Neural crest cell (in vitro differentiated cells): ENCODE results near the gene CDK5RAP2. TPM values are rescaled to one million over a fixed set of nuclear protein-coding genes. Genes with fewer than 3 reads are reported as not detected.
"Not testable (repeated sequence)": the region's sequence is repeated elsewhere in the genome, so short reads cannot be mapped to it uniquely, and the experiment has no call there.

Experiments
- DNase-seq: peaks from one replicate; pipeline ENCODE4 v3.0.0; 2021; ENCODE audit warnings: low read depth, mixed read lengths, low spot score
- H3K27ac Mint-ChIP-seq: one replicate; pipeline ENCODE4 v1.8.0; 2021; ENCODE audit warnings: mild to moderate bottlenecking, mixed read lengths; ENCODE audit not compliant: unreplicated experiment
- H3K27me3 Mint-ChIP-seq: 2 replicates; pipeline ENCODE4 v1.8.0; 2021; ENCODE audit warnings: low read depth, mild to moderate bottlenecking, mixed read lengths
- H3K36me3 Mint-ChIP-seq: 2 replicates; pipeline ENCODE4 v1.8.0; 2021; ENCODE audit warnings: low read depth, mild to moderate bottlenecking, mixed read lengths
- H3K4me1 Mint-ChIP-seq: 2 replicates; pipeline ENCODE4 v1.8.0; 2021; ENCODE audit warnings: mixed read lengths
- H3K4me3 Mint-ChIP-seq: one replicate; pipeline ENCODE4 v1.8.0; 2021; ENCODE audit warnings: mild to moderate bottlenecking, mixed read lengths
- H3K9me3 Mint-ChIP-seq: 2 replicates; pipeline ENCODE4 v1.8.0; 2021; ENCODE audit warnings: mixed read lengths
- total RNA-seq: library from RNA; stranded (reverse); gene quantifications from 2 replicates; pipeline ENCODE4 v1.2.1, GENCODE V29; 2021
- TF ChIP-seq, protein P1 (sequence below): fragments of 200-600 bp; sonication (generic); conservative IDR thresholded peaks from 2 replicates; pipeline ENCODE4 v1.5.0; 2021; ENCODE audit warnings: antibody characterized with exemption, mild to moderate bottlenecking

Gene CDK5RAP2
- total RNA-seq, 1 donor from 2014 or later: 116 TPM

DNA sequence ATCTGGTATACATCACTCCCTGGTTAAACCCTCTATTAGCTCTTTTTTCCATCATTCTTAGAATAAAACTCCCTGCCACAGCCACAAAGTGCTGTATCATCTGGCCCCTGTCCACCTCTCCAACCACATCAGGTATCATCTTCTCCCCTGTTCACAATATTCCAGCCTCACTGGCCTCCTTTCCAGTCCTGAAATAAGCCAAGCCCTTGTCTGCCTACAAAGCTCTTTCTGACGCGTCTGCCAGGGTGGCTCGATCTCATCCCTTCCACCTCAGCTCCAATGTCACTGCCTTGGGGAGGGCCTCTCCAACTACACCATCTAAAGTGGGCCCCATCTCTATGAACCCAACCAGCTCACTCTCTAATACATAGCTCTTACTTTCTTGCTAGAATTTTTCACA, 21.5 kb downstream of the CDK5RAP2 start:
- no peaks in the 10 kb centered on the region for H3K9me3 Mint-ChIP-seq
- H3K4me3 Mint-ChIP-seq: no peak overlapping the region
- no peaks in the 10 kb centered on the region for H3K27me3 Mint-ChIP-seq
- peaks cover 13% of the 10 kb centered on the region for H3K36me3 Mint-ChIP-seq
- TF ChIP-seq, protein P1, sequence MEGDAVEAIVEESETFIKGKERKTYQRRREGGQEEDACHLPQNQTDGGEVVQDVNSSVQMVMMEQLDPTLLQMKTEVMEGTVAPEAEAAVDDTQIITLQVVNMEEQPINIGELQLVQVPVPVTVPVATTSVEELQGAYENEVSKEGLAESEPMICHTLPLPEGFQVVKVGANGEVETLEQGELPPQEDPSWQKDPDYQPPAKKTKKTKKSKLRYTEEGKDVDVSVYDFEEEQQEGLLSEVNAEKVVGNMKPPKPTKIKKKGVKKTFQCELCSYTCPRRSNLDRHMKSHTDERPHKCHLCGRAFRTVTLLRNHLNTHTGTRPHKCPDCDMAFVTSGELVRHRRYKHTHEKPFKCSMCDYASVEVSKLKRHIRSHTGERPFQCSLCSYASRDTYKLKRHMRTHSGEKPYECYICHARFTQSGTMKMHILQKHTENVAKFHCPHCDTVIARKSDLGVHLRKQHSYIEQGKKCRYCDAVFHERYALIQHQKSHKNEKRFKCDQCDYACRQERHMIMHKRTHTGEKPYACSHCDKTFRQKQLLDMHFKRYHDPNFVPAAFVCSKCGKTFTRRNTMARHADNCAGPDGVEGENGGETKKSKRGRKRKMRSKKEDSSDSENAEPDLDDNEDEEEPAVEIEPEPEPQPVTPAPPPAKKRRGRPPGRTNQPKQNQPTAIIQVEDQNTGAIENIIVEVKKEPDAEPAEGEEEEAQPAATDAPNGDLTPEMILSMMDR: no peak
- H3K27ac Mint-ChIP-seq: no peak overlapping the region
- DNase-seq: no peak
- peaks cover 6% of the 10 kb centered on the region for H3K4me1 Mint-ChIP-seq

DNA sequence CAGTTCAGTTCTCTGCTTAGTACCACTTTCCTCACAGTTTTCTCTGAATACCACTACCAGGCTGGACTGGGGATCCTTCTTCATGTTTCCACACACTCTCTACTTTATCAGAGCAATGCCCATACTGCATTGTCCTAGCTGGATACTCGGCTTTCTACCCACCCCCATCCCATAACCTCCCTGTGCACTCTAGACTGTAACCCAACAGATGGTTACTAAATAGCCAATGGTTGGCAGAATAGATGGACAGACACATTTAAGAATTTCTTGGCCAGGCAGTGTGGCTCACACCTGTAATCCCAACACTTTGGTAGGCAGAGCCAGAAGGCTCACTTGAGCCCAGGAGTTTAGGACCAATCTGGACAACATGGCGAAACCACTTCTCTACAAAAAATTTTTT, 22.8 kb downstream of the CDK5RAP2 start:
- H3K9me3 Mint-ChIP-seq: no peaks in the 10 kb centered on the region
- H3K4me1 Mint-ChIP-seq: peaks cover 6% of the 10 kb centered on the region
- peaks cover 11% of the 10 kb centered on the region for H3K36me3 Mint-ChIP-seq
- no peaks in the 10 kb centered on the region for H3K27me3 Mint-ChIP-seq
- H3K4me3 Mint-ChIP-seq: no peak overlapping the region
- TF ChIP-seq, protein P1: no peak
- no peak for DNase-seq
- H3K27ac Mint-ChIP-seq: peak overlapping the region; percentile 45

DNA sequence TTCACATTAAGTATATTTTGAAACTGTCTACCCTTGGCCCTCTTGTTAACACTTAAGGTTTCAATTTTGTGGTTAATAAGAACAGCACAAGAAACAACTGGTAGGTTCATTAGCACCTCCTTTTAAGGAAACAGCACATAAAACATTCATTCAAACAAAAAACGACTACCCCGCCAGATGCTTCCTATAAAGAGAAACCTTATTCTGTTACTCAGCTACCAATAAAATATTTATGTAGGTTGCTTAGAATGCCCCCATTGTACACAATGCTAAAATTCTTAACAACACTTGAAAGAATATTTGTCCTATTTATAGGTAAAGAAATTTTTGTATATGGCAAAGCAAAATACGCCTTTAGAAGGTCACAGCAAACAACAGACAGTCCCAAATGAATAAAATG, 23.2 kb downstream of the CDK5RAP2 start:
- TF ChIP-seq, protein P1: no peak
- Mint-ChIP-seq H3K4me3 (no peak overlapping the region), H3K4me1 (peaks cover 6% of the 10 kb centered on the region), H3K27ac (no peak overlapping the region), H3K9me3 (no peaks in the 10 kb centered on the region), H3K27me3 (no peaks in the 10 kb centered on the region), H3K36me3 (peaks cover 11% of the 10 kb centered on the region)
- DNase-seq: no peak

DNA sequence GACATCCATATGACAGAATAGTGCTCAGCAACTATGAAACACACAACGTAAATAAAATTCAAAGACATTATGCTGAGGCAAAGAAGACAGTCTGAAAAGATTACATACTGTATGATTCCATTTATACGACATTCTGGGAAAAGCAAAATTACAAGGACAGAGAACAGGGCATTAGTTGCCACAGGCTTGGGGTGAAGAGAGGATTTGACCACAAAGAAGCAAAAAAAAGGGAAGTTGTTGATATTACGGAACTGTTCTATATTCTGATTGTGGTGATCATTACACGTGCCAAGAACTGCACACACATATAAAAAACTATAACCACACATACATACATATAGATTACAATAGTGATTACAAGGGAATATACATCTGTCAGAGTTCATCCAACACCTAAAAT, 24.1 kb downstream of the CDK5RAP2 start:
- TF ChIP-seq, protein P1: no peak
- H3K27me3 Mint-ChIP-seq: no peaks in the 10 kb centered on the region
- no peak overlapping the region for H3K4me3 Mint-ChIP-seq
- H3K27ac Mint-ChIP-seq: no peak overlapping the region
- H3K4me1 Mint-ChIP-seq: peaks cover 6% of the 10 kb centered on the region
- no peak for DNase-seq
- H3K9me3 Mint-ChIP-seq: no peaks in the 10 kb centered on the region
- H3K36me3 Mint-ChIP-seq: peaks cover 15% of the 10 kb centered on the region

DNA sequence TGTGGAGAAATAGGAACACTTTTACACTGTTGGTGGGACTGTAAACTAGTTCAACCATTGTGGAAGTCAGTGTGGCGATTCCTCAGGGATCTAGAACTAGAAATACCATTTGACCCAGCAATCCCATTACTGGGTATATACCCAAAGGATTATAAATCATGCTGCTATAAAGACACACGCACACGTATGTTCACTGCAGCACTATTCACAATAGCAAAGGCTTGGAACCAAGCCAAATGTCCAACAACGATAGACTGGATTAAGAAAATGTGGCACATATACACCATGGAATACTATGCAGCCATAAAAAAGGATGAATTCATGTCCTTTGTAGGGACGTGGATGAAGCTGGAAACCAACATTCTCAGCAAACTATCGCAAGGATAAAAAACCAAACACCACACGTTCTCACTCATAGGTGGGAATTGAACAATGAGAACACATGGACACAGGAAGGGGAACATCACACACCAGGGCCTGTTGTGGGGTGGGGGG, 27.7 kb downstream of the CDK5RAP2 start:
- DNase-seq, H3K4me1 Mint-ChIP-seq, H3K27me3 Mint-ChIP-seq, H3K27ac Mint-ChIP-seq, H3K4me3 Mint-ChIP-seq, H3K9me3 Mint-ChIP-seq: not testable (repeated sequence)
- H3K36me3 Mint-ChIP-seq: peaks cover 16% of the 10 kb centered on the region

DNA sequence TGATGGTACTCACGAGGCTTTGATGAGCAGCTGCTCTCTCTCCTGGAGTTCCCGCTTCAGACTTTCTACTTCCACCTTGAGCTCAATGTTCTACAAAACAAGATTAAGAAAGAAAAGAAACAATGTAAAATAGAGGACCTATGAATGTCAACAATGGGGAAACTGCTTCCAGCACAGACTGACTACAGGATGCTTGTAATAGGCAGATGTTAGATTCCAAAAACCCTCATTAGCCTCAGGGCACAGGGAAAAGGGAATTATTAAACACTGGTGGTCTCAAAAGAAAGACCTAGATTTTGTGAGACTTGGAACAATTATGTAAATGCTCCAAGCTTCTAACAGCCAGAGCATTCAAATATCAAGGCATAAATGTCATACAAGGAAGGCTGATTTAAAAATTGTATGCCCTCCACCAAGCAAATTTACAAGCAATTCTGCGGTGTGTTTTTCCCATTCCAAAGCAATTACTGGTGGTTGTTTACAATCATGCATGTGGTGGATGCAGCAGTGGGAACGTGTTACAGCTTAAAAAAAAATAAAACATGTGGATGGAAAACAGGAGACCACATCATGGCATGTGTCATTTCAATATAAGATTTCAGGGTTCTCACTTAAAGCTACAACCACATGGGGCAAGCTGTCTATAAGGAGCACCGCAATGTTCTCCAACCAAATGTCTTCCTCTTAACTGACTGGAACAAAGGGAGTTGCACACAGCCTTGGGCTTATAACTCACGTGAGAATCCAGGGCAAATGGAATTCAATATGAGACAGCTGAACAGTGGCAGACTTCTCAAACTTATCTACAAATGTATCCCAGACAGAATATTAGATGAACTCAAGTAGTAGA, 34.0 kb downstream of the CDK5RAP2 start:
- H3K27me3 Mint-ChIP-seq: no peaks in the 10 kb centered on the region
- peaks cover 24% of the 10 kb centered on the region for H3K36me3 Mint-ChIP-seq
- peaks cover 8% of the 10 kb centered on the region for H3K4me1 Mint-ChIP-seq
- no peaks in the 10 kb centered on the region for H3K9me3 Mint-ChIP-seq
- H3K4me3 Mint-ChIP-seq: no peak overlapping the region
- no peak for DNase-seq
- H3K27ac Mint-ChIP-seq: no peak overlapping the region
- TF ChIP-seq, protein P1: no peak
